ENCODE measurements around the gene INS. TPM values are rescaled to one million over a fixed set of nuclear protein-coding genes. Genes with fewer than 3 reads are reported as not detected.
A peak's percentile ranks its signal among the peaks of the same experiment; 100 is the strongest.
"Not testable (repeated sequence)": the region's sequence is repeated elsewhere in the genome, so short reads cannot be mapped to it uniquely, and the experiment has no call there.

The INS gene
- total RNA-seq, 4 donors from 2014 or later: not detected

DNA sequence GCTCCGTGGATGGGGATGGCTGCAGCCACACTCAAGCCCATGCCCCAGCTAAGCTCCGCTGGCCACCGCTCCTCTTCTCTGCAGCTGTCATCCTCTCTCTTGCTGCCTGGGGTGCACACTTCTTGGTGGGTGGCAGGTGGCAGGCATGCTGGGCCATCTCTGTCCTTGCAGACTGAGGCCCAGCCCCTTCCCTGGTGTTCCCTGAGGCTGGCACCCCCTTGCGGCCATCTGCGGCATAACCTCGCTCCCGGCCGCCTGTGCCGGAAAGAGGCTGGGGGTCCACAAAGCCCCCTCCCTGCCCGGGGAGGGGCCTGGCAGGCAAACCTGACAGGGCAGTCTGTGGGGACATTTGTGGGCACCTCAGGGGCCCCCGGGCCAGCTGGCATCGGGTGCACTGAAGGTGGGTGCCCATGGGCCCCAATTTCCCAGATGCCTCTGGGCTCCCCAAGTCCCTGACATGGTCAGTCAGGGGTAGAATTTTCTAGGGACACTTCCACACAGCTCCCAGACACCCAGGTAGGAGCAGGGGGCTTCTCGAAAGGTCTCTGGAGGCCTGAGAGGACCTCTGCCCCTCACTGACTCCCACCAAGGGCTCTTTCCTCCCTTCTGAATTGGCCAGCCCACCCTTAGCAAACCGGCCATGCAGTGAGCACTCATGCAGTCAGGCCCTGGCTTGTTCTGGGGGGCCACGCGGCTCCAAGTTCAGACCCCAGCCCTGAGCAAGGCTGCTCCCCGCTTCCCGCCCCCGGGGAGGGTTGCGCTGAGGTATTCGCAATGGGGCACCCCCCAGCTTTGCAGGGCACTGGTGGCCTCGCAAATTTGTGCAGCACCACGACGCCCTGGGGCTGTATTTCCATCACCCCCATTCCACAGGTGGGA is 34.1 kb upstream of the INS start:
- WGBS, 2 donors: 19% methylated on average over 9 of the region's 24 CpGs; no CpG with 5 or more reads in 1 of the 2 donors
- intact Hi-C loops (cut with DNase I): loop anchor here (2.0 to 5.0 kb wide), 2 partner anchors 107 to 226 kb away; partner anchors contain the start of genes C11orf21 and TSPAN32
- DNase-seq: no peak
- H3K36me3 ChIP-seq: no peaks in the 10 kb centered on the region
- peaks cover 0 to 24% (median 0%) of the 10 kb centered on the region in 3 donors for H3K4me1 ChIP-seq
- H3K27ac ChIP-seq: no peak overlapping the region
- TF ChIP-seq POLR2A (IDR thresholded peaks at IDR 0.05) (no peak), CTCF (IDR thresholded peaks at IDR 0.05) (peak; percentile 54 to 88 (median 78))
- H3K4me3 ChIP-seq: no peak overlapping the region
- no peaks in the 10 kb centered on the region for H3K9me3 ChIP-seq
- peaks cover 0 to 62% (median 0%) of the 10 kb centered on the region in 4 donors for H3K27me3 ChIP-seq

- not testable (repeated sequence) for H3K36me3 ChIP-seq, H3K27ac ChIP-seq, H3K9me3 ChIP-seq, H3K4me3 ChIP-seq, DNase-seq
- Histone ChIP-seq H3K4me1 (peaks cover 0 to 25% (median 0%) of the 10 kb centered on the region in 3 donors), H3K27me3 (peaks cover 0 to 71% (median 0%) of the 10 kb centered on the region in 4 donors)
- WGBS, 2 donors: 62 to 85% methylated on average over 5 to 11 of the region's 20 CpGs
- intact Hi-C loops (cut with DNase I): loop anchor here (2.0 kb wide), 1 partner anchor 227 kb away; no protein-coding TSS in a partner anchor
Observed at GRCh38 chr11:2193888-2194595, 33.0 kb upstream of the INS start.

GRCh38 chr11:2193099-2193887 is 32.3 kb upstream of the INS start:
- Histone ChIP-seq H3K27me3 (peaks cover 0 to 78% (median 0%) of the 10 kb centered on the region in 4 donors), H3K27ac (no peak overlapping the region), H3K9me3 (no peaks in the 10 kb centered on the region), H3K4me1 (peaks cover 0 to 25% (median 0%) of the 10 kb centered on the region in 3 donors), H3K4me3 (no peak overlapping the region), H3K36me3 (no peaks in the 10 kb centered on the region)
- DNase-seq: no peak
- intact Hi-C loops (cut with DNase I): no loop called here
- 63 to 75% methylated on average over 15 of the region's 26 CpGs for WGBS, 2 donors
- TF ChIP-seq POLR2A (IDR thresholded peaks at IDR 0.05) (no peak), CTCF (IDR thresholded peaks at IDR 0.05) (no peak)

DNA sequence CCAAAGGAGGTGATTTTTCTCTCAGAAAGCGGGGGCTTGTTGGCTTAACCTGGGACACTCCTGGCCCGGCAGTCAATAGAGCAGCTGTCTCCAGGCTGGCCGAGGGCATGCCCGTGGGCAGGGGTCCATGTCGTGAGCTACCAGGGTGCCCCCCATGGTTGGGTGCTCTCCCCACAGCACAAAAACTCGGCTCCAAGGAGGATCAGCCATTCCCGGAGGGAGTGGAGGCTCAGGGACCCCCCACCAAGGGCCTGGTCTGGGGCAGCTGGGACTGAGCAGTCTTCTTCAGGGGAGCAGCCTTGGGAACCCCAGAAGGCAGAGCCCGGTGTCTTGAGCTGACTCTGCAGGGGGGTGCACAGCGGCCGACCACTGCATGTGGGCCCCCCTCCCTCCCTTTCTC is 31.4 kb upstream of the INS start:
- H3K9me3 ChIP-seq: no peaks in the 10 kb centered on the region
- no peaks in the 10 kb centered on the region for H3K36me3 ChIP-seq
- H3K4me1 ChIP-seq: peaks cover 0 to 23% (median 0%) of the 10 kb centered on the region in 3 donors
- H3K27ac ChIP-seq: no peak overlapping the region
- H3K27me3 ChIP-seq: peaks cover 0 to 83% (median 0%) of the 10 kb centered on the region in 4 donors
- TF ChIP-seq CTCF (IDR thresholded peaks at IDR 0.05) (no peak), POLR2A (IDR thresholded peaks at IDR 0.05) (no peak)
- DNase-seq: no peak
- H3K4me3 ChIP-seq: no peak overlapping the region
- WGBS, 2 donors: 92% methylated on average over 5 of the region's 10 CpGs; no CpG with 5 or more reads in 1 of the 2 donors
- intact Hi-C loops (cut with DNase I): no loop called here

DNA sequence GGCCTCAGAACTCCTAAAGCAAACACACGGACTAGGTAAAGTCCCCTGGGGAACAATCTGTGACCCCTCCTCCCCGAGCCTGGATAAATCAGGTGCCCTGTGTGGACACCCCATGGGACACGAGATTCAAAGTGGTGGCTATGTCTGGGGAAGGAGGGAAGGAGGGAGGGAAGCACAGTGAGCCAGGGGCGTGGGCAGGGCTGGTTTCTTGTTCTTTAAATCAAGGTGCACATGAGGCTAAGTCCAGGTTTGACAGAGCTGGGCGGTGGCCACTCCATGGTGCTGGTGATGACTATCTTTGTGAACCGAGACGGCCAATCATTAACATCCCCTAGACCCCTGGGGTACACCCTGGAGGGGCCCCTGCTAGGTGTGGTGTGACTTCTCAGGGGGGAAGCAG is 30.9 kb upstream of the INS start:
- 71 to 72% methylated on average over 5 to 7 of the region's 7 CpGs for WGBS, 2 donors
- peaks cover 0 to 22% (median 0%) of the 10 kb centered on the region in 3 donors for H3K4me1 ChIP-seq
- H3K9me3 ChIP-seq: no peaks in the 10 kb centered on the region
- H3K4me3 ChIP-seq: no peak overlapping the region
- H3K36me3 ChIP-seq: no peaks in the 10 kb centered on the region
- H3K27ac ChIP-seq: no peak overlapping the region
- DNase-seq: no peak
- intact Hi-C loops (cut with DNase I): no loop called here
- H3K27me3 ChIP-seq: peaks cover 0 to 88% (median 0%) of the 10 kb centered on the region in 4 donors
- TF ChIP-seq CTCF (IDR thresholded peaks at IDR 0.05) (no peak), POLR2A (IDR thresholded peaks at IDR 0.05) (no peak)

All from esophagus squamous epithelium (tissue), 5 donors.